H1 (cell line): Measurements from ENCODE around the gene CTNNA3. TPM values are rescaled to one million over a fixed set of nuclear protein-coding genes. Genes with fewer than 3 reads are reported as not detected.

Experiments
- EZH2 ChIP-seq: fragments of 200-600 bp; sonication (generic); IDR thresholded peaks from 2 replicates; pipeline ENCODE4 v1.7.1; 2012; ENCODE audit warnings: low read depth, mild to moderate bottlenecking, moderate library complexity, low read length, inconsistent platforms; ENCODE audit not compliant: severe bottlenecking
- PHF8 ChIP-seq: fragments of 200-600 bp; sonication (generic); conservative IDR thresholded peaks from 2 replicates; pipeline ENCODE4 v1.7.1; 2012; ENCODE audit warnings: low read depth, mild to moderate bottlenecking, inconsistent platforms, low read length, moderate library complexity
- RNF2 ChIP-seq: fragments of 200-900, 300-1000 bp; sonication (generic); IDR thresholded peaks from 2 replicates; pipeline ENCODE4 v1.7.1; 2016; ENCODE audit warnings: borderline replicate concordance, low read depth, mild to moderate bottlenecking, antibody characterized with exemption, low read length; ENCODE audit not compliant: poor library complexity, severe bottlenecking; ENCODE audit errors: missing control alignments
- TBP ChIP-seq: IDR thresholded peaks from 2 replicates; pipeline ENCODE4 v1.6.1; 2011; ENCODE audit warnings: low read depth, low read length, improper control_type of control experiment
- YY1 ChIP-seq: IDR thresholded peaks from 2 replicates; pipeline ENCODE4 v1.6.1; 2011; ENCODE audit warnings: low read depth, mild to moderate bottlenecking, low read length
- polyA plus RNA-seq, 7 experiments: library from polyadenylated mRNA; depleted of rRNA in 3 of 7; stranded (reverse) in 5 of 7; unstranded in 2 of 7; fragments of >200 nt in 5 of 7; fragments of 200-250 nt in 2 of 7; gene quantifications; 1 replicate in 5 of 7; 2 replicates in 1 of 7; 4 replicates in 1 of 7; pipeline versions ENCODE4 v1.2.1 to v1.2.3, GENCODE V29; 2011 to 2013; ENCODE audit warnings: missing spikeins in 2 of 7, mixed read lengths in 2 of 7
- total RNA-seq: library from RNA; stranded (reverse); fragmentation: NEBNext Ultra II Directional; extraction: Animal tissue kit (Norgen Biotek cat#: 25700); gene quantifications from 2 replicates; pipeline ENCODE4 v1.2.1, GENCODE V29; 2021
- TF ChIP-seq, protein P1 (sequence below): IDR thresholded peaks from 2 replicates; pipeline ENCODE4 v1.6.1; 2012; ENCODE audit warnings: low read length, inconsistent platforms

Gene CTNNA3
- total and polyA plus RNA-seq, 2 of the 8 experiments (the other 6 are each of a cell fraction or from before 2014, with no cell fraction given), result 1.3 to 1.5 TPM

- TF ChIP-seq YY1 (no peak), EZH2 (no peak), TBP (no peak), PHF8 (no peak), RNF2 (no peak)
- TF ChIP-seq, protein P1, sequence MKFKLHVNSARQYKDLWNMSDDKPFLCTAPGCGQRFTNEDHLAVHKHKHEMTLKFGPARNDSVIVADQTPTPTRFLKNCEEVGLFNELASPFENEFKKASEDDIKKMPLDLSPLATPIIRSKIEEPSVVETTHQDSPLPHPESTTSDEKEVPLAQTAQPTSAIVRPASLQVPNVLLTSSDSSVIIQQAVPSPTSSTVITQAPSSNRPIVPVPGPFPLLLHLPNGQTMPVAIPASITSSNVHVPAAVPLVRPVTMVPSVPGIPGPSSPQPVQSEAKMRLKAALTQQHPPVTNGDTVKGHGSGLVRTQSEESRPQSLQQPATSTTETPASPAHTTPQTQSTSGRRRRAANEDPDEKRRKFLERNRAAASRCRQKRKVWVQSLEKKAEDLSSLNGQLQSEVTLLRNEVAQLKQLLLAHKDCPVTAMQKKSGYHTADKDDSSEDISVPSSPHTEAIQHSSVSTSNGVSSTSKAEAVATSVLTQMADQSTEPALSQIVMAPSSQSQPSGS, result no peak
Observed at GRCh38 chr10:66292456-66292855, 1403.5 kb downstream of the CTNNA3 start (continued).
